B cell (primary cell): ENCODE data around the gene UBE2J2. TPM values are rescaled to one million over a fixed set of nuclear protein-coding genes. Genes with fewer than 3 reads are reported as not detected.
A peak's percentile ranks its signal among the peaks of the same experiment; 100 is the strongest.

Experiments
- ATAC-seq: fragments of 200-7000 bp; cut with Tn5 transposase; one replicate; pipeline ENCODE4 v1.10.0; 2021; ENCODE audit warnings: low read depth, mild to moderate bottlenecking, moderate number of reproducible peaks, moderate library complexity
- CTCF ChIA-PET: fragments of 350-600 bp; sonication (Branson Sonifier 250); formaldehyde crosslinking; loops from one replicate; lab custom pipeline; 2021; ENCODE audit warnings: antibody characterized with exemption, inconsistent platforms; lab: Charles Lee
- POLR2A ChIA-PET: fragments of 350-600 bp; sonication (Branson Sonifier 250); formaldehyde crosslinking; loops from one replicate; lab custom pipeline; 2021; ENCODE audit warnings: antibody characterized with exemption; lab: Charles Lee
- DNase-seq: peaks from one replicate; pipeline ENCODE4 v3.0.0; 2013
- H2AFZ ChIP-seq: 2 replicates; pipeline ENCODE4 v1.6.1; 2012; ENCODE audit warnings: mild to moderate bottlenecking, low read depth, low read length; ENCODE audit not compliant: insufficient read depth, poor library complexity, severe bottlenecking
- H3K27ac ChIP-seq, 2 donors: 1 replicate in 1 of 2; 2 replicates in 1 of 2; pipeline ENCODE4 v1.5.1; 2012 to 2013; ENCODE audit warnings: low read length in 2 of 2, mild to moderate bottlenecking in 2 of 2, moderate library complexity in 1 of 2
- H3K27me3 ChIP-seq, 4 experiments: fragments of 200-600 bp in 1 of 4; sonication (generic) in 1 of 4; replicated peaks in 1 of 4; 1 replicate in 2 of 4; 2 replicates in 2 of 4; pipeline versions ENCODE4 v1.6.1 to v1.7.0; 2013 to 2016; ENCODE audit warnings: low read length in 3 of 4, mild to moderate bottlenecking in 2 of 4, mixed read lengths in 1 of 4, moderate library complexity in 1 of 4; ENCODE audit not compliant: insufficient read depth in 4 of 4, control insufficient read depth in 3 of 4; ENCODE audit errors: control extremely low read depth in 1 of 4
- H3K36me3 ChIP-seq, 2 experiments: replicated peaks in 1 of 2; 1 replicate in 1 of 2; 2 replicates in 1 of 2; pipeline versions ENCODE4 v1.6.1 to v1.7.1; 2013; ENCODE audit warnings: low read length in 1 of 2; ENCODE audit not compliant: insufficient read depth in 2 of 2, control insufficient read depth in 1 of 2; ENCODE audit errors: control extremely low read depth in 1 of 2, extremely low read depth in 1 of 2
- H3K4me1 ChIP-seq, 2 donors: fragments of 200-600 bp in 1 of 2; sonication (generic) in 1 of 2; 1 replicate in 1 of 2; 2 replicates in 1 of 2; pipeline versions ENCODE4 v1.5.1 to v1.6.1; 2013 to 2017; ENCODE audit warnings: low read length in 2 of 2; ENCODE audit not compliant: control insufficient read depth in 2 of 2, insufficient read depth in 2 of 2
- H3K4me2 ChIP-seq: replicated peaks from 2 replicates; pipeline ENCODE3; 2012; ENCODE audit warnings: mild to moderate bottlenecking, low read depth, low read length; ENCODE audit not compliant: poor library complexity, severe bottlenecking
- H3K4me3 ChIP-seq, 5 experiments: fragments of 200-600 bp in 1 of 5; sonication (generic) in 1 of 5; 1 replicate in 3 of 5; 2 replicates in 2 of 5; pipeline versions ENCODE4 v1.5.1 to v1.7.0; 2011 to 2016; ENCODE audit warnings: low read length in 4 of 5, mild to moderate bottlenecking in 4 of 5, low read depth in 2 of 5, control low read depth in 1 of 5, moderate library complexity in 1 of 5; ENCODE audit not compliant: insufficient read depth in 1 of 5; ENCODE audit errors: control extremely low read depth in 1 of 5, extremely low read depth in 1 of 5
- H3K79me2 ChIP-seq: fragments of 200-600 bp; sonication (generic); one replicate; pipeline ENCODE4 v1.6.0; 2016; ENCODE audit warnings: low read length; ENCODE audit not compliant: control insufficient read depth, insufficient read depth
- H3K9ac ChIP-seq: fragments of 200-600 bp; sonication (generic); 2 replicates; pipeline ENCODE4 v1.6.1; 2017; ENCODE audit warnings: mild to moderate bottlenecking, low read length, moderate library complexity
- H3K9me3 ChIP-seq, 3 donors: one replicate each; pipeline versions ENCODE4 v1.6.1 to v1.7.1; 2013; ENCODE audit warnings: low read length in 2 of 3; ENCODE audit not compliant: control insufficient read depth in 2 of 3, insufficient read depth in 1 of 3; ENCODE audit errors: control extremely low read depth in 1 of 3
- H4K20me1 ChIP-seq: 2 replicates; pipeline ENCODE4 v1.6.0; 2012; ENCODE audit warnings: mild to moderate bottlenecking, low read length; ENCODE audit not compliant: insufficient read depth, control insufficient read depth, poor library complexity, severe bottlenecking
- H3K27ac Mint-ChIP-seq: one replicate; pipeline ENCODE4 v1.8.0; 2021; ENCODE audit warnings: mixed read lengths
- H3K27me3 Mint-ChIP-seq: one replicate; pipeline ENCODE4 v1.8.0; 2021; ENCODE audit warnings: mixed read lengths
- H3K4me1 Mint-ChIP-seq: one replicate; pipeline ENCODE4 v1.8.0; 2021; ENCODE audit warnings: mixed read lengths
- H3K4me3 Mint-ChIP-seq: one replicate; pipeline ENCODE4 v1.8.0; 2021; ENCODE audit warnings: mixed read lengths
- H3K9me3 Mint-ChIP-seq: one replicate; pipeline ENCODE4 v1.8.0; 2022; ENCODE audit warnings: mixed read lengths; ENCODE audit not compliant: insufficient read depth
- EZH2 ChIP-seq: IDR thresholded peaks from 2 replicates; pipeline ENCODE4 v1.6.1; 2012; ENCODE audit warnings: borderline replicate concordance, low read depth, mild to moderate bottlenecking, moderate library complexity, low read length; ENCODE audit not compliant: insufficient read depth, poor library complexity, severe bottlenecking
- WGBS: methylation state at CpG from one replicate; pipeline ENCODE4 v1.1.5; 2013; ENCODE audit warnings: missing lambda C conversion rate; ENCODE audit not compliant: insufficient coverage; 5-methylcytosine and 5-hydroxymethylcytosine counted together
- intact Hi-C: fragments of 100-400 bp; cut with micrococcal nuclease; formaldehyde crosslinking; loops from one replicate; pipeline ENCODE4 v1.10.0; 2022
- polyA plus RNA-seq: library from polyadenylated mRNA; depleted of rRNA; stranded (reverse); fragments of >200 nt; gene quantifications from 2 replicates; pipeline ENCODE4 v1.2.3, GENCODE V29; 2012
- total RNA-seq, 2 donors: library from RNA; stranded (reverse); fragments of 120-200 nt in 1 of 2; gene quantifications; 1 replicate in 1 of 2; 2 replicates in 1 of 2; pipeline versions ENCODE4 v1.2.3 to v1.2.4, GENCODE V29; 2013 to 2022
- TF ChIP-seq, protein P1 (sequence below): fragments of 200-600 bp; IDR thresholded peaks from one replicate; pipeline ENCODE4 v1.8.0; 2022; ENCODE audit warnings: antibody characterized with exemption, mild to moderate bottlenecking

The UBE2J2 gene
- total and polyA plus RNA-seq, 2 donors (not counting 1 experiment from before 2014, with no cell fraction given), result 40.1 to 115 TPM

DNA sequence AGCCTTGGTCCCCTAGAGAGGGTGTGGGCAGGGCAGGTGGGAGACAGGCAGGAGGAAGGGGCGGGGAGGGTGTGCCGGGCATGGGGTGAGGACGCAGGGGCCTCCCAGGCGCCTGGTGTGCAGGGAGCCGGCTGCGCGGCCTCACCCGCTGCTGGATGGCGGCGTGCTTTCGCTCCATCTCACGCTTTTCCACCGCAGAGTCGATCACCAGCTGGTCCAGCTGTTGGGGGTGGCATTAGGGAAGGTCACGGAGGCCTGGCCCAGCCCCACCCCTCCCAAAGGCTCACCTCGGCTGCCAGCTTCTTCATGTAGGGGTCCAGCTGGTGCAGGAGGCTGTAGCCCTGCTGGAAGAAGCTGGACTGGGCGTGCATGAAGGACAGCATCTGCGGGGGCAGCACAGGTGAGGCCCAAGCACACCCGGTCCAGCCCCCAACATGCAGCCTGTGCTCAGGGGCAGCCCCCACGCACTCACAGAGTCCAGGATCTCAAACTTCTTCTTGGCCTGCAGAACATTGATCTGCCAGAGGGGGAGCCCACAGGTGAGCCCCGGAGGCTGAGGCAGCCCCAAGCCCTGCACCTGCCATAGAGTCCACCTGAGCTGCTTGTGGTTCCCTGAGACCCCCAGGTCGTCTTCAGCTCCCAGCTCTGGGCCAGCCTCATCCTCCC lies 26.2 kb upstream of the UBE2J2 start:
- Histone ChIP-seq H3K36me3 (no peaks in the 10 kb centered on the region), H3K27me3 (no peaks in the 10 kb centered on the region), H3K27ac (no peak overlapping the region), H3K4me2 (no peak overlapping the region), H3K4me1 (peaks cover 4 to 13% of the 10 kb centered on the region in 2 donors), H3K9ac (no peak overlapping the region), H3K9me3 (no peaks in the 10 kb centered on the region), H3K79me2 (peaks cover 12% of the 10 kb centered on the region), H3K4me3 (no peak overlapping the region), H2AFZ (no peak overlapping the region), H4K20me1 (peaks cover 22% of the 10 kb centered on the region)
- Mint-ChIP-seq H3K4me3 (no peak overlapping the region), H3K9me3 (no peaks in the 10 kb centered on the region), H3K4me1 (peaks cover 9% of the 10 kb centered on the region), H3K27me3 (no peaks in the 10 kb centered on the region), H3K27ac (no peak overlapping the region)
- DNase-seq, result peak; percentile 54
- ChIA-PET CTCF (interaction anchor here (1.0 to 2.2 kb wide), 2 partner anchors 8 to 316 kb away, joined by 3 to 9 read pairs; no protein-coding TSS in a partner anchor), POLR2A (no interaction called here)
- intact Hi-C loops, result no loop called here
- peak; percentile 67 for ATAC-seq
- TF ChIP-seq EZH2, result no peak
- TF ChIP-seq, protein P1, sequence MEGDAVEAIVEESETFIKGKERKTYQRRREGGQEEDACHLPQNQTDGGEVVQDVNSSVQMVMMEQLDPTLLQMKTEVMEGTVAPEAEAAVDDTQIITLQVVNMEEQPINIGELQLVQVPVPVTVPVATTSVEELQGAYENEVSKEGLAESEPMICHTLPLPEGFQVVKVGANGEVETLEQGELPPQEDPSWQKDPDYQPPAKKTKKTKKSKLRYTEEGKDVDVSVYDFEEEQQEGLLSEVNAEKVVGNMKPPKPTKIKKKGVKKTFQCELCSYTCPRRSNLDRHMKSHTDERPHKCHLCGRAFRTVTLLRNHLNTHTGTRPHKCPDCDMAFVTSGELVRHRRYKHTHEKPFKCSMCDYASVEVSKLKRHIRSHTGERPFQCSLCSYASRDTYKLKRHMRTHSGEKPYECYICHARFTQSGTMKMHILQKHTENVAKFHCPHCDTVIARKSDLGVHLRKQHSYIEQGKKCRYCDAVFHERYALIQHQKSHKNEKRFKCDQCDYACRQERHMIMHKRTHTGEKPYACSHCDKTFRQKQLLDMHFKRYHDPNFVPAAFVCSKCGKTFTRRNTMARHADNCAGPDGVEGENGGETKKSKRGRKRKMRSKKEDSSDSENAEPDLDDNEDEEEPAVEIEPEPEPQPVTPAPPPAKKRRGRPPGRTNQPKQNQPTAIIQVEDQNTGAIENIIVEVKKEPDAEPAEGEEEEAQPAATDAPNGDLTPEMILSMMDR, result peak; percentile 59
- 88% methylated on average over 17 of the region's 22 CpGs for WGBS

DNA sequence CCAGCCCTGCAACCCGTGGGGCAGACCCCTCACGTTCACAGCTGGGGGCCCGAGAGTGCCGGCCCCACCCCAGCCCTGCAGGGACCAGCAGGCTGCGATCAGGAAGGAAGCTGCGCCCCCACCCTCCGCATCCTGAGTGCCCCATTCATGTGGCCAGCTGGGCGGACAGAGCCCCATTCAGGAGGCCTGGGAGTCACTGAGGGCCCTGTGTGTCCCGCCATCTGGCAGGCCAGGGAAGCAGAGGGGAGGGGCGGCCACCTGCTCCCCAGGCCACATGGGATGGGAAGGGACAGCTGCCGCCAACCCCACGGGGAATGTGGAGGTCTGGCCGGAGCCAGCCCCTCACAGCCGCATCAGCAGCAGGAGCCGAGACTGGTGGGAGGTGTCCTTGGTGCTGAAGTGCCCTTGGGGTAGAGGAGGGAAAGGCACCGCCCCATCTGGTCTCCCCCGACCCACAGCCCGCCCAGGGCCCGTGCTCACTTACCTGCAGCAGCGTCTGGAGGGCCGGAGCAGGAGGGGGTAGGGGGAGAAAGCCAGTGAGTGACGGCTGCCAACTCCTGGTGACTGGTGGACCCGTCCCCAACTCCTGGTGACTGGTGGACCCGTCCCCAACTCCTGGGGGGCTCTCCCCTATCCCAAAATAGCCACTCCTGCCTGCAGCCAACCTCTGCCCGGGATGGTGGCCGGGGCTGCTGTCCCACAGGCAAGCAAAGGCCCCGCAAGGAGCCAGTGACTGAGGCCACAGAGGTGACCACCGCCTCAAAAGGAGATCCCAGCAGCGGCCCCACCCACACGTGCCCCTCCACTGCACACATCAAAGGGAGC lies 25.4 kb upstream of the UBE2J2 start:
- DNase-seq, result no peak

More for the DNA sequence above, 25.4 kb upstream of the UBE2J2 start:
- ChIA-PET POLR2A (no interaction called here), CTCF (no interaction called here)
- H3K79me2 ChIP-seq, result peaks cover 6% of the 10 kb centered on the region
- H3K27me3 ChIP-seq, result no peaks in the 10 kb centered on the region
- peaks cover 16% of the 10 kb centered on the region for H4K20me1 ChIP-seq
- H3K9me3 Mint-ChIP-seq, result no peaks in the 10 kb centered on the region
- no peaks in the 10 kb centered on the region for H3K36me3 ChIP-seq
- H3K9me3 ChIP-seq, result no peaks in the 10 kb centered on the region
- H3K4me1 Mint-ChIP-seq, result peaks cover 6% of the 10 kb centered on the region
- H3K9ac ChIP-seq, result no peak overlapping the region
- H2AFZ ChIP-seq, result no peak overlapping the region
- H3K4me1 ChIP-seq, result peaks cover 0 to 6% of the 10 kb centered on the region in 2 donors
- no peak overlapping the region for H3K4me3 Mint-ChIP-seq
- 87% methylated on average over 22 of the region's 30 CpGs for WGBS
- no peaks in the 10 kb centered on the region for H3K27me3 Mint-ChIP-seq
- no peak overlapping the region for H3K27ac ChIP-seq
- H3K27ac Mint-ChIP-seq, result no peak overlapping the region
- TF ChIP-seq EZH2, result no peak
- TF ChIP-seq, protein P1, result no peak
- intact Hi-C loops, result no loop called here
- ATAC-seq, result no peak
- H3K4me2 ChIP-seq, result no peak overlapping the region
- H3K4me3 ChIP-seq, result no peak overlapping the region
